GM12878 (cell line): ENCODE results near the gene LRR1. TPM values are rescaled to one million over a fixed set of nuclear protein-coding genes. Genes with fewer than 3 reads are reported as not detected.

Experiments used
- ATAC-seq: fragments of 200-7000 bp; cut with Tn5 transposase; 3 replicates; pipeline ENCODE4 v1.9.1; 2020; ENCODE audit warnings: mild to moderate bottlenecking, moderate library complexity
- BruUV-seq: library from RNA; stranded (reverse); fragments of 400-500 nt; replicated peaks from 2 replicates; lab custom pipeline; 2021; lab: Mats Ljungman, UMichigan
- CTCF ChIA-PET: fragments of 300-600 bp; sonication (Branson Sonifier 250); formaldehyde crosslinking; extraction: SDS; loops from one replicate; lab custom pipeline; 2021; ENCODE audit warnings: inconsistent platforms; lab: Yijun Ruan, JAX
- POLR2A ChIA-PET: fragments of 350-600 bp; formaldehyde crosslinking; extraction: SDS; loops from one replicate; lab custom pipeline; 2021; ENCODE audit warnings: inconsistent platforms; lab: Charles Lee
- RAD21 ChIA-PET: fragments of 300-600 bp; sonication (Branson Sonifier 250); formaldehyde crosslinking; loops from one replicate; lab custom pipeline; 2023; ENCODE audit warnings: antibody characterized with exemption; ENCODE audit not compliant: unreplicated experiment; lab: Charles Lee
- SMC1A ChIA-PET: fragments of 300-600 bp; sonication (Branson Sonifier 250); formaldehyde crosslinking; loops from one replicate; lab custom pipeline; 2023; ENCODE audit not compliant: unreplicated experiment, uncharacterized antibody; lab: Charles Lee
- DNase-seq: peaks from one replicate; pipeline ENCODE4 v3.0.0-alpha.2; 2011; ENCODE audit warnings: low read depth, low spot score
- FAIRE-seq: peaks from 3 replicates; lab custom pipeline; 2011; peaks lifted over from hg19 to GRCh38; lab: Jason Lieb, UNC
- H2AFZ ChIP-seq: 2 replicates; pipeline ENCODE4 v1.6.0; 2011; ENCODE audit warnings: low read depth, low read length, control low read depth; ENCODE audit not compliant: control insufficient read depth
- H3K27ac ChIP-seq: 2 replicates; pipeline ENCODE4 v1.5.1; 2011; ENCODE audit warnings: control low read depth; ENCODE audit not compliant: control insufficient read depth, insufficient read depth
- H3K27me3 ChIP-seq, 2 experiments: replicated peaks in 1 of 2; 2 replicates each; pipeline versions ENCODE4 v1.6.0 to v1.6.1; 2011; ENCODE audit warnings: low read length in 1 of 2; ENCODE audit not compliant: control insufficient read depth in 2 of 2, insufficient read depth in 2 of 2
- H3K36me3 ChIP-seq, 2 experiments: 2 replicates each; pipeline ENCODE4 v1.5.1; 2011; ENCODE audit warnings: low read length in 1 of 2; ENCODE audit not compliant: control insufficient read depth in 2 of 2, insufficient read depth in 2 of 2
- H3K4me1 ChIP-seq: 2 replicates; pipeline ENCODE4 v1.6.1; 2011; ENCODE audit warnings: mild to moderate bottlenecking, low read length, moderate library complexity, mixed read lengths; ENCODE audit not compliant: control insufficient read depth, insufficient read depth
- H3K4me2 ChIP-seq: 2 replicates; pipeline ENCODE4 v1.6.0; 2011; ENCODE audit warnings: control low read depth; ENCODE audit not compliant: control insufficient read depth, insufficient read depth
- H3K4me3 ChIP-seq: fragments of 200-600 bp; sonication (generic); 2 replicates; pipeline ENCODE4 v1.5.1; 2016
- H3K79me2 ChIP-seq: 2 replicates; pipeline ENCODE4 v1.6.0; 2011; ENCODE audit warnings: low read length; ENCODE audit not compliant: control insufficient read depth, insufficient read depth
- H3K9ac ChIP-seq: 2 replicates; pipeline ENCODE4 v1.8.0; 2011; ENCODE audit warnings: low read length, control low read depth, mixed read lengths; ENCODE audit not compliant: control insufficient read depth, insufficient read depth
- H3K9me3 ChIP-seq: replicated peaks from 3 replicates; pipeline ENCODE4 v1.5.1; 2011; ENCODE audit warnings: mild to moderate bottlenecking, low read length; ENCODE audit not compliant: control insufficient read depth, insufficient read depth
- H4K20me1 ChIP-seq: 2 replicates; pipeline ENCODE4 v1.6.0; 2011; ENCODE audit not compliant: control insufficient read depth, insufficient read depth
- IKZF1 ChIP-seq: fragments of 450-650 bp; conservative IDR thresholded peaks from 2 replicates; pipeline ENCODE4 v1.6.1; 2017; ENCODE audit warnings: antibody characterized with exemption, mild to moderate bottlenecking
- KDM1A ChIP-seq: fragments of 200-600 bp; sonication (generic); IDR thresholded peaks from 2 replicates; pipeline ENCODE4 v1.6.1; 2016; ENCODE audit warnings: borderline replicate concordance
- NBN ChIP-seq: fragments of 450-650 bp; IDR thresholded peaks from 2 replicates; pipeline ENCODE4 v1.6.1; 2016
- NFXL1 ChIP-seq: fragments of 450-650 bp; IDR thresholded peaks from 2 replicates; pipeline ENCODE4 v1.6.1; 2017; ENCODE audit warnings: antibody characterized with exemption, mild to moderate bottlenecking, borderline replicate concordance
- NRF1 ChIP-seq: conservative IDR thresholded peaks from 2 replicates; pipeline ENCODE4 v1.6.1; 2011; ENCODE audit warnings: mild to moderate bottlenecking, low read depth, low read length, improper control_type of control experiment
- WGBS: methylation state at CpG from one replicate; pipeline ENCODE4 v1.1.6; 2016; ENCODE audit warnings: low lambda C conversion rate; ENCODE audit not compliant: insufficient replicate concordance, insufficient coverage; ENCODE audit errors: missing lambda C conversion rate; 5-methylcytosine and 5-hydroxymethylcytosine counted together
- in situ Hi-C: fragments of 300-500 bp; cut with MboI; formaldehyde crosslinking; loops from 9 replicates; pipeline ENCODE4 v1.14.3; 2018; ENCODE audit warnings: mixed read lengths
- intact Hi-C: fragments of 100-400 bp; cut with micrococcal nuclease; formaldehyde crosslinking; loops from one replicate; pipeline ENCODE4 v1.14.2; 2022; ENCODE audit not compliant: unreplicated experiment
- polyA plus RNA-seq, 11 experiments: library from polyadenylated mRNA; depleted of rRNA in 4 of 11; unstranded in 6 of 11; stranded (reverse) in 5 of 11; fragments of >200 nt; fragmentation: Nextera tagmentation in 4 of 11; fragmentation: Illumina TruSeq in 1 of 11; extraction: Ambion mirVana in 4 of 11; extraction: Trizol in 1 of 11; gene quantifications; 1 replicate in 1 of 11; 2 replicates in 10 of 11; pipeline versions ENCODE4 v1.2.1 to v1.2.3, GENCODE V29; 2011 to 2016; ENCODE audit warnings: inconsistent platforms in 2 of 11, missing spikeins in 2 of 11, low read depth in 1 of 11
- total RNA-seq, 4 experiments: library from RNA; depleted of rRNA in 3 of 4; stranded (reverse); fragments of >200 nt in 3 of 4; fragmentation: Illumina TruSeq in 1 of 4; extraction: Trizol in 1 of 4; gene quantifications; 2 replicates each; pipeline versions ENCODE4 v1.2.1 to v1.2.3, GENCODE V29; 2013 to 2021
- TF ChIP-seq, protein P1 (sequence below): fragments of 450-650 bp; IDR thresholded peaks from 2 replicates; pipeline ENCODE4 v1.6.1; 2017; ENCODE audit warnings: antibody characterized with exemption, mild to moderate bottlenecking, moderate library complexity
- TF ChIP-seq, protein P2 (sequence below): fragments of 450-650 bp; IDR thresholded peaks from 2 replicates; pipeline ENCODE4 v1.6.1; 2017; ENCODE audit warnings: mild to moderate bottlenecking, low read depth, inconsistent platforms; ENCODE audit not compliant: poor library complexity, severe bottlenecking
- TF ChIP-seq, protein P3 (sequence below): IDR thresholded peaks from 2 replicates; pipeline ENCODE4 v1.6.1; 2012; ENCODE audit warnings: mild to moderate bottlenecking, low read depth, low read length
- TF ChIP-seq, protein P4 (sequence below): IDR thresholded peaks from 2 replicates; pipeline ENCODE4 v1.6.1; 2011; ENCODE audit warnings: borderline replicate concordance, low read depth, mild to moderate bottlenecking, moderate library complexity, low read length; ENCODE audit not compliant: insufficient read depth, poor library complexity, severe bottlenecking

LRR1 gene
- total and polyA plus RNA-seq, 10 of the 15 experiments (the other 5 are each of a cell fraction or from before 2014, with no cell fraction given), result 36.9 to 110 (median 53.1) TPM

DNA sequence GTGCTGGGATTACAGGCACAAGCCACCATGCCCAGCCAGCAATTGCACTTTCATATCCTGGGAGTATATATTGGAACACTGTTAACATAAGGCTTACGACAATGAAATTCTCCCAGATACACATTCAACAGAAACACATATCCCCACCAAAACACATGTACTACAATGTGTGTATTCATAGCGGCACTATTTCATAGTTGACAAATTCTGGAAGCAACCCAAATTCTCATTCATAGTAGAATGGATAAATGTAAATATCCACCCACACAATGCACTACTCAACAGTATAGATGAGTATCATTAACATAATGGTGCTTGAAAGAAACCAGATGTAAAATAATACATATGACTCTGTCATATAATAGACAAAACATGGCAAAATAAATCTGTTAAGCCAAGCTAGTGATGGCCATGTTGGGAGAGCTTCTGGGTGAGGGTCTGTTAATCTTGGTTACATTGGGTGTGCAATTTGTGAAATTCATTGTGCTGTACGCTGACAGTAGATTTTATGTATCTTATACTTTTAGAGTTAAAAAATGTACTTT is 38.9 kb downstream of the LRR1 start:
- H2AFZ ChIP-seq, result no peak overlapping the region
- no TSS peak for BruUV-seq
- no peak overlapping the region for H3K4me2 ChIP-seq
- DNase-seq (no peak), FAIRE-seq (no peak), ATAC-seq (no peak)
- peaks cover 16% of the 10 kb centered on the region for H3K4me1 ChIP-seq
- no peaks in the 10 kb centered on the region for H4K20me1 ChIP-seq
- TF ChIP-seq NFXL1 (no peak), IKZF1 (no peak), NRF1 (no peak), KDM1A (no peak), NBN (no peak)
- TF ChIP-seq, protein P1, sequence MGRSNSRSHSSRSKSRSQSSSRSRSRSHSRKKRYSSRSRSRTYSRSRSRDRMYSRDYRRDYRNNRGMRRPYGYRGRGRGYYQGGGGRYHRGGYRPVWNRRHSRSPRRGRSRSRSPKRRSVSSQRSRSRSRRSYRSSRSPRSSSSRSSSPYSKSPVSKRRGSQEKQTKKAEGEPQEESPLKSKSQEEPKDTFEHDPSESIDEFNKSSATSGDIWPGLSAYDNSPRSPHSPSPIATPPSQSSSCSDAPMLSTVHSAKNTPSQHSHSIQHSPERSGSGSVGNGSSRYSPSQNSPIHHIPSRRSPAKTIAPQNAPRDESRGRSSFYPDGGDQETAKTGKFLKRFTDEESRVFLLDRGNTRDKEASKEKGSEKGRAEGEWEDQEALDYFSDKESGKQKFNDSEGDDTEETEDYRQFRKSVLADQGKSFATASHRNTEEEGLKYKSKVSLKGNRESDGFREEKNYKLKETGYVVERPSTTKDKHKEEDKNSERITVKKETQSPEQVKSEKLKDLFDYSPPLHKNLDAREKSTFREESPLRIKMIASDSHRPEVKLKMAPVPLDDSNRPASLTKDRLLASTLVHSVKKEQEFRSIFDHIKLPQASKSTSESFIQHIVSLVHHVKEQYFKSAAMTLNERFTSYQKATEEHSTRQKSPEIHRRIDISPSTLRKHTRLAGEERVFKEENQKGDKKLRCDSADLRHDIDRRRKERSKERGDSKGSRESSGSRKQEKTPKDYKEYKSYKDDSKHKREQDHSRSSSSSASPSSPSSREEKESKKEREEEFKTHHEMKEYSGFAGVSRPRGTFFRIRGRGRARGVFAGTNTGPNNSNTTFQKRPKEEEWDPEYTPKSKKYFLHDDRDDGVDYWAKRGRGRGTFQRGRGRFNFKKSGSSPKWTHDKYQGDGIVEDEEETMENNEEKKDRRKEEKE, result no peak
- TF ChIP-seq, protein P2, sequence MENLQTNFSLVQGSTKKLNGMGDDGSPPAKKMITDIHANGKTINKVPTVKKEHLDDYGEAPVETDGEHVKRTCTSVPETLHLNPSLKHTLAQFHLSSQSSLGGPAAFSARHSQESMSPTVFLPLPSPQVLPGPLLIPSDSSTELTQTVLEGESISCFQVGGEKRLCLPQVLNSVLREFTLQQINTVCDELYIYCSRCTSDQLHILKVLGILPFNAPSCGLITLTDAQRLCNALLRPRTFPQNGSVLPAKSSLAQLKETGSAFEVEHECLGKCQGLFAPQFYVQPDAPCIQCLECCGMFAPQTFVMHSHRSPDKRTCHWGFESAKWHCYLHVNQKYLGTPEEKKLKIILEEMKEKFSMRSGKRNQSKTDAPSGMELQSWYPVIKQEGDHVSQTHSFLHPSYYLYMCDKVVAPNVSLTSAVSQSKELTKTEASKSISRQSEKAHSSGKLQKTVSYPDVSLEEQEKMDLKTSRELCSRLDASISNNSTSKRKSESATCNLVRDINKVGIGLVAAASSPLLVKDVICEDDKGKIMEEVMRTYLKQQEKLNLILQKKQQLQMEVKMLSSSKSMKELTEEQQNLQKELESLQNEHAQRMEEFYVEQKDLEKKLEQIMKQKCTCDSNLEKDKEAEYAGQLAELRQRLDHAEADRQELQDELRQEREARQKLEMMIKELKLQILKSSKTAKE, result no peak
- TF ChIP-seq, protein P3, sequence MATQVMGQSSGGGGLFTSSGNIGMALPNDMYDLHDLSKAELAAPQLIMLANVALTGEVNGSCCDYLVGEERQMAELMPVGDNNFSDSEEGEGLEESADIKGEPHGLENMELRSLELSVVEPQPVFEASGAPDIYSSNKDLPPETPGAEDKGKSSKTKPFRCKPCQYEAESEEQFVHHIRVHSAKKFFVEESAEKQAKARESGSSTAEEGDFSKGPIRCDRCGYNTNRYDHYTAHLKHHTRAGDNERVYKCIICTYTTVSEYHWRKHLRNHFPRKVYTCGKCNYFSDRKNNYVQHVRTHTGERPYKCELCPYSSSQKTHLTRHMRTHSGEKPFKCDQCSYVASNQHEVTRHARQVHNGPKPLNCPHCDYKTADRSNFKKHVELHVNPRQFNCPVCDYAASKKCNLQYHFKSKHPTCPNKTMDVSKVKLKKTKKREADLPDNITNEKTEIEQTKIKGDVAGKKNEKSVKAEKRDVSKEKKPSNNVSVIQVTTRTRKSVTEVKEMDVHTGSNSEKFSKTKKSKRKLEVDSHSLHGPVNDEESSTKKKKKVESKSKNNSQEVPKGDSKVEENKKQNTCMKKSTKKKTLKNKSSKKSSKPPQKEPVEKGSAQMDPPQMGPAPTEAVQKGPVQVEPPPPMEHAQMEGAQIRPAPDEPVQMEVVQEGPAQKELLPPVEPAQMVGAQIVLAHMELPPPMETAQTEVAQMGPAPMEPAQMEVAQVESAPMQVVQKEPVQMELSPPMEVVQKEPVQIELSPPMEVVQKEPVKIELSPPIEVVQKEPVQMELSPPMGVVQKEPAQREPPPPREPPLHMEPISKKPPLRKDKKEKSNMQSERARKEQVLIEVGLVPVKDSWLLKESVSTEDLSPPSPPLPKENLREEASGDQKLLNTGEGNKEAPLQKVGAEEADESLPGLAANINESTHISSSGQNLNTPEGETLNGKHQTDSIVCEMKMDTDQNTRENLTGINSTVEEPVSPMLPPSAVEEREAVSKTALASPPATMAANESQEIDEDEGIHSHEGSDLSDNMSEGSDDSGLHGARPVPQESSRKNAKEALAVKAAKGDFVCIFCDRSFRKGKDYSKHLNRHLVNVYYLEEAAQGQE, result no peak
- TF ChIP-seq, protein P4, sequence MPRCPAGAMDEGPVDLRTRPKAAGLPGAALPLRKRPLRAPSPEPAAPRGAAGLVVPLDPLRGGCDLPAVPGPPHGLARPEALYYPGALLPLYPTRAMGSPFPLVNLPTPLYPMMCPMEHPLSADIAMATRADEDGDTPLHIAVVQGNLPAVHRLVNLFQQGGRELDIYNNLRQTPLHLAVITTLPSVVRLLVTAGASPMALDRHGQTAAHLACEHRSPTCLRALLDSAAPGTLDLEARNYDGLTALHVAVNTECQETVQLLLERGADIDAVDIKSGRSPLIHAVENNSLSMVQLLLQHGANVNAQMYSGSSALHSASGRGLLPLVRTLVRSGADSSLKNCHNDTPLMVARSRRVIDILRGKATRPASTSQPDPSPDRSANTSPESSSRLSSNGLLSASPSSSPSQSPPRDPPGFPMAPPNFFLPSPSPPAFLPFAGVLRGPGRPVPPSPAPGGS, result no peak
- ChIA-PET CTCF (interaction anchor here (0.6 to 1.1 kb wide), 4 partner anchors 44 to 208 kb away, joined by 3 to 4 read pairs (median 4); no protein-coding TSS in a partner anchor), RAD21 (interaction anchor here (1.2 kb wide), 1 partner anchor 193 kb away, joined by 3 read pairs; no protein-coding TSS in a partner anchor), POLR2A (interaction anchor here (0.5 to 0.8 kb wide), 3 partner anchors 165 to 200 kb away, joined by 3 to 4 read pairs (median 3); no protein-coding TSS in a partner anchor), SMC1A (interaction anchor here (0.6 to 1.5 kb wide), 8 partner anchors 17 to 215 kb away, joined by 3 to 5 read pairs (median 3); partner anchors contain the start of genes MGAT2, NEMF, POLE2 and RPL36AL)
- intact Hi-C loops (no loop called here), in situ Hi-C loops (loop anchor here (5.0 to 10.0 kb wide), 3 partner anchors 130 to 477 kb away; partner anchors contain the start of genes KLHDC2 and VCPKMT)
- H3K9me3 ChIP-seq, result no peaks in the 10 kb centered on the region
- 86% methylated on average over 3 of the region's 3 CpGs for WGBS
- peaks cover 0 to 8% of the 10 kb centered on the region in 2 experiments; a peak in 2 of 4 replicates for H3K36me3 ChIP-seq
- H3K79me2 ChIP-seq, result peaks cover 60% of the 10 kb centered on the region
- H3K4me3 ChIP-seq, result no peak overlapping the region
- no peak overlapping the region for H3K9ac ChIP-seq
- no peaks in the 10 kb centered on the region for H3K27me3 ChIP-seq
- no peak overlapping the region for H3K27ac ChIP-seq
